Left lung (tissue), 10 donors: ENCODE measurements around the gene SVBP. TPM values are rescaled to one million over a fixed set of nuclear protein-coding genes. Genes with fewer than 3 reads are reported as not detected.

Source experiments
- ATAC-seq: fragments of 200-7000 bp; cut with Tn5 transposase; one replicate; pipeline ENCODE4 v1.9.1; 2020; ENCODE audit warnings: moderate library complexity
- DNase-seq, 4 donors: peaks; one replicate each; pipeline ENCODE4 v3.0.0-alpha.2; 2013 to 2020
- H3K27ac ChIP-seq, 2 donors: fragments of 200-600 bp; sonication (generic) in 1 of 2; one replicate each; pipeline versions ENCODE4 v1.5.0 to v1.8.0; 2020 to 2021
- H3K27me3 ChIP-seq, 2 donors: fragments of 200-600 bp; sonication (generic) in 1 of 2; one replicate each; pipeline versions ENCODE4 v1.5.0 to v1.8.0; 2020 to 2021
- H3K36me3 ChIP-seq, 2 donors: fragments of 200-600 bp; sonication (generic) in 1 of 2; one replicate each; pipeline versions ENCODE4 v1.5.0 to v1.8.0; 2020 to 2021
- H3K4me1 ChIP-seq, 2 donors: fragments of 200-600 bp; one replicate each; pipeline ENCODE4 v1.8.0; 2021
- H3K4me3 ChIP-seq, 2 donors: fragments of 200-600 bp; sonication (generic) in 1 of 2; one replicate each; pipeline versions ENCODE4 v1.5.0 to v1.8.0; 2020 to 2021; ENCODE audit warnings: mild to moderate bottlenecking in 1 of 2
- H3K9me3 ChIP-seq, 2 donors: fragments of 200-600 bp; sonication (generic) in 1 of 2; one replicate each; pipeline versions ENCODE4 v1.5.0 to v1.8.0; 2020 to 2021
- CTCF ChIP-seq, 2 donors: fragments of 200-600 bp; sonication (generic) in 1 of 2; IDR thresholded peaks; one replicate each; pipeline versions ENCODE4 v1.5.0 to v1.8.0; 2021; ENCODE audit warnings: antibody characterized with exemption in 2 of 2
- intact Hi-C, 2 donors: fragments of 100-400 bp; cut with DNase I; formaldehyde crosslinking; loops; one replicate each; pipeline versions ENCODE4 v1.11.2 to v1.14.2; 2022
- polyA plus RNA-seq, 6 donors: library from polyadenylated mRNA; unstranded; fragments of 120-200 nt; gene quantifications; one replicate each; pipeline ENCODE4 v1.2.1, GENCODE V29; 2013; ENCODE audit not compliant: insufficient read length in 6 of 6
- total RNA-seq, 2 donors: library from RNA; stranded (reverse); fragmentation: NEBNext Ultra II Directional; extraction: Animal tissue kit (Norgen Biotek cat#: 25700); gene quantifications; one replicate each; pipeline ENCODE4 v1.2.1, GENCODE V29; 2021
- donor health status: DM: no; HTN: yes; CAD: no.
- donor health status: DM: no; HTN: no; CAD: no.

The SVBP gene
- total and polyA plus RNA-seq, 8 donors: 15.7 to 72.2 (median 67.7) TPM

DNA sequence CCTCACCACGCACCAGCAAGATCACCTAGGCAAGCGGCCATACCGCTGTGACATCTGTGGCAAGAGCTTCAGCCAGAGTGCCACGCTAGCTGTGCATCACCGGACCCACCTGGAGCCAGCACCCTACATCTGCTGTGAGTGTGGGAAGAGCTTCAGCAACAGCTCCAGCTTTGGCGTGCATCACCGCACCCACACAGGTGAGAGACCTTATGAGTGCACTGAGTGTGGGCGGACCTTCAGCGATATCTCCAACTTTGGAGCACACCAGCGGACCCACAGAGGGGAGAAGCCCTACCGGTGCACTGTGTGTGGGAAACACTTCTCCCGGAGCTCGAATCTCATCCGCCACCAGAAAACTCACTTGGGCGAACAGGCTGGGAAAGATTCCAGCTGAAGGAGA lies 34.2 kb upstream of the SVBP start:
- ATAC-seq (no peak), DNase-seq (no peak)
- intact Hi-C loops: no loop called here
- no peak for TF ChIP-seq CTCF (IDR thresholded peaks at IDR 0.05)
- Histone ChIP-seq H3K36me3 (peaks cover 0 to 23% of the 10 kb centered on the region in 2 donors), H3K27me3 (no peaks in the 10 kb centered on the region), H3K4me3 (no peak overlapping the region), H3K27ac (no peak overlapping the region), H3K9me3 (peaks cover 0 to under 1% of the 10 kb centered on the region in 2 donors), H3K4me1 (peaks cover 11 to 12% of the 10 kb centered on the region in 2 donors)

GRCh38 chr1:42849944-42850343 lies 32.7 kb upstream of the SVBP start:
- DNase-seq (no peak), ATAC-seq (no peak)
- no peak for TF ChIP-seq CTCF (IDR thresholded peaks at IDR 0.05)
- Histone ChIP-seq H3K27me3 (no peaks in the 10 kb centered on the region), H3K9me3 (no peaks in the 10 kb centered on the region), H3K4me3 (no peak overlapping the region), H3K4me1 (peaks cover 12 to 21% of the 10 kb centered on the region in 2 donors), H3K27ac (no peak overlapping the region), H3K36me3 (peaks cover 0 to 23% of the 10 kb centered on the region in 2 donors)
- intact Hi-C loops: no loop called here

DNA sequence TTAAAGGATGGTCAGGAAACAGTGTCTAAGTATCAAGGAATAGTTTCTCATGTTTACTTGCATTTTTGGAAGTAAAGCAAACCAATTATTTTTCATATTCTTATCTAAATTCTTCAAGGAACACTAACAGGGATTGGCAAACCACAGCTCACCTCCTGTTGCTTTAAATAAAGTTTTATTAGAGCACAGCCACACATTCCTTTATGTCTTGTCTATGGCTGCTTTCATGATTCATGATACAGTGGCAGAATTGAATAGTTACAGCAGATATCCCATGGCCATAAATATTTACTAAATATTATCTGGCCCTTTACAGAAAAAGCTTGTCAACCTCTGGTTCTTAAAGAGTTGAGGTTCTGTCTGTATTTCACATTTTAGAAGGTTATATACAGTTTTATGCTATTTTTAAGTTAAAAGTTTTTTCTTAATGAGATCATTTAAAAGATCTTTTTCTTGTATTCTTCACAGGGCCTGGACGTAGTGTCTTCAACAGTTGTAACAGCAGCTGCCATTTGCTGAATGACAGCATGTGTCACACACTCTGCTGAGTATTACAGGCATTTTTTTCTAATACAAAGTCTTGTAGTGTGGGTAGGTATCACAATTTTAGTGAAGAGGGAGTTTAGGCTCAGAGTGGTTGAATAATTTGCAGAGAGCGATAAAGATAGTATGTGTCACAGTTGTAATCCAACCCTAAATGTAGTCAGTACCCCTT lies 31.8 kb upstream of the SVBP start:
- peaks cover 12 to 31% of the 10 kb centered on the region in 2 donors for H3K4me1 ChIP-seq
- ATAC-seq (no peak), DNase-seq (no peak)
- TF ChIP-seq CTCF (IDR thresholded peaks at IDR 0.05): no peak
- no peaks in the 10 kb centered on the region for H3K9me3 ChIP-seq
- no peak overlapping the region for H3K27ac ChIP-seq
- H3K27me3 ChIP-seq: no peaks in the 10 kb centered on the region
- peaks cover 0 to 23% of the 10 kb centered on the region in 2 donors for H3K36me3 ChIP-seq
- intact Hi-C loops: no loop called here
- H3K4me3 ChIP-seq: no peak overlapping the region

GRCh38 chr1:42847721-42848460 lies 30.7 kb upstream of the SVBP start:
- intact Hi-C loops: no loop called here
- TF ChIP-seq CTCF (IDR thresholded peaks at IDR 0.05): no peak
- Histone ChIP-seq H3K27me3 (no peaks in the 10 kb centered on the region), H3K4me3 (peak overlapping the region in 1 of 2 donors; percentile 91), H3K9me3 (no peaks in the 10 kb centered on the region), H3K4me1 (peaks cover 12 to 32% of the 10 kb centered on the region in 2 donors), H3K27ac (no peak overlapping the region), H3K36me3 (peaks cover 0 to 30% of the 10 kb centered on the region in 2 donors)
- no peak for ATAC-seq
- DNase-seq: no peak

DNA sequence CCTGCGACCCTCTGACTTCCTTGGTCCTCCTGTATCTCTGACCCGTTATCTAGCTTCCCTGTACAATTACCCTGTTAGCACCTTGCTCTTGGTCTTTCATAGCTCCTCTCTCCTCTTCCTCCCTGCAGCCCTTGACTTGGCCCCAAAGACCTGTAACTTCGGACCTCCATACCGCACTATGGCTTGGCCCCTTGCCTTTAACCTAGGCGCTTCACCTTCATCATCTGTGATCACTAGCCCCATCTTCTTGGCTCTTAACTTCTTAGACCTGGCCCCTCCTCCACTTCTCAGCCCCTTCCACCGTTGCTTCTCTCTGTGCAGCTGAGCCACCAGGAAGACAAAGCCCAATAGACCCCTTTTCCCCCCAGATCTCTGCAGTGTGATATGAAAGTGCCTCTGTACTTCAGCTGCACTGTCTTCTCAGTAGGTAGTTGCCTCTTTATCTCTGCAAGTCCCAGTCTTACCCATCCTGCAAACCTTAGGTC lies 30.0 kb upstream of the SVBP start:
- no peak for DNase-seq
- intact Hi-C loops: no loop called here
- no peak for TF ChIP-seq CTCF (IDR thresholded peaks at IDR 0.05)
- peaks cover 12 to 32% of the 10 kb centered on the region in 2 donors for H3K4me1 ChIP-seq
- peaks cover 0 to 34% of the 10 kb centered on the region in 2 donors for H3K36me3 ChIP-seq
- no peaks in the 10 kb centered on the region for H3K27me3 ChIP-seq
- no peaks in the 10 kb centered on the region for H3K9me3 ChIP-seq
- ATAC-seq: no peak
- peak overlapping the region; percentile 91 to 98 for H3K4me3 ChIP-seq
- peak overlapping the region in 1 of 2 donors; percentile 80 for H3K27ac ChIP-seq
